Measurements from ENCODE around the gene BLOC1S3.

BLOC1S3 gene, protein sequence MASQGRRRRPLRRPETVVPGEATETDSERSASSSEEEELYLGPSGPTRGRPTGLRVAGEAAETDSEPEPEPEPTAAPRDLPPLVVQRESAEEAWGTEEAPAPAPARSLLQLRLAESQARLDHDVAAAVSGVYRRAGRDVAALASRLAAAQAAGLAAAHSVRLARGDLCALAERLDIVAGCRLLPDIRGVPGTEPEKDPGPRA

DNA sequence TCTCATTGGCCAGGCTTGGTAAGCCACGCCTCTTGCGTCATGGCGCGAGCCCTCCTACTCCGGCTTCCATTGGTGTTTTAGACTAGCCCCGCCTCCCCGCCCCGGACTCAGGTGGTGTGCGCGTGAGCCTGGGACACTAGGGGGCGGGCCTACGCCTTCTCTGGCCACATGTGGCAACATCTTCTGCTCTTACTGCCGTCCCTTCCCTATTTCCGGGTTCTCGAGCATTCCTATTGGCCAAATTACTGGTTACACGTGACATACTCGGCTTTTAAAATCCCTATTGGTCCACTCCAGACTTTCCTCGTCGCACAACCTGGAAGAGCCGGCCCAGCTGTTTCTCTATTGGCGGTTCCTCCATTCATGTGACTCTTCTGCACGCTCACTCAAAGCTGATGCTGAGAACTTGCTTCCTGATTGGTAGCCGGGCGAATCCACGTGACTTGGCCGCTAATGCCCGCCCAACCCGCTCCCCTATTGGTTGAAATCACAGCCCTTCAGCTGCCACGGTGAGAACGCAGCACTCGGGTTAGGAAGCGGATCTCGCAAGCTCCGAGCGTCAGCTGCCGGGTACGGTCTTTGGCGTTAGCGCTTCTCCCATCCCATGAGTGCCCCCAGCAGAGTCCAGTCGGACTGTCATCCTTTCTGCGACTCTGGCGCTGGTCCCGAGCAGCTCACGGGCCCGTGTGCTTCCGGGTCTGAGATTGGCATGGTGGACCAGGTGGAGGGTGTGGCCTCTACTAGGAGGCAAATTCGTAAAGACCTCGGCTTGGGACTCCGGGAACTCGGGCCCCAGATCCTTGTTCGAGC lies at the start of gene BLOC1S3:
Gene BLOC1S3 (plus strand): TSS at position 523 of the 810 bp plus-strand sequence. CDS start 513 bp downstream, outside the sequence.
- H3K36me3 ChIP-seq (ENCODE audit: control insufficient read depth in 2 of 2, insufficient read depth in 2 of 2, low read length in 2 of 2): peaks cover 0 to 8% of the 10 kb centered on the region in 2 donors
- peak within 1 kb of the TSS; percentile 91 to 94 for H3K27ac ChIP-seq (ENCODE audit: low read depth in 2 of 2, low read length in 2 of 2)
- peaks cover 8 to 22% of the 10 kb centered on the region in 2 donors for H3K4me1 ChIP-seq (ENCODE audit: control insufficient read depth in 2 of 2, insufficient read depth in 2 of 2, low read length in 2 of 2)
- H3K27me3 ChIP-seq (ENCODE audit: control insufficient read depth in 2 of 2, insufficient read depth in 2 of 2, low read length in 2 of 2): no peaks in the 10 kb centered on the region
- H3K9ac ChIP-seq (ENCODE audit: low read depth in 1 of 2, low read length in 2 of 2): peak within 1 kb of the TSS; percentile 76 to 88
- H3K4me3 ChIP-seq (ENCODE audit: low read length in 2 of 2): peak within 1 kb of the TSS; percentile 99
- no peaks in the 10 kb centered on the region for H3K9me3 ChIP-seq (ENCODE audit: control insufficient read depth in 2 of 2, low read length in 2 of 2)

DNA sequence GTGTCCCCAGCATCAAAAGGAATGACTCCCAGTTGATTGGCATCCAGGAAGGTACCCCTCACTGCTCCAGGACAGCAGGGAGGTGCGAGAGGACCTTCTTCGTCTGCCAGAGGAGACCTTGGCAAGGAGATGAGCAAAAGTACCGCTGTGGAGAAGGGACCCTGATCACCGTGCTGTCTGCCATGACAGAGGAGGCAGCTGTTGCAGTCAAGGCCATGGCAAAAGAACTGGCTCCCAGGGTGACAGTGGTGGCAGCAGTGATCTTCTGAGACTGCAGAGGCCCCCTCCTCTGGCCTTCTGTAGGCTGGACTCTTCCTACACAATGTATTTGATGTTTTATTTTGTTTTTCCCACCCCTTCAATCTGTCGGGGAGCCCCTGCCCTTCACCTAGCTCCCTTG lies 49.8 kb upstream of the BLOC1S3 start:
- Histone ChIP-seq H3K9ac (ENCODE audit: low read depth in 1 of 2, low read length in 2 of 2) (no peak overlapping the region), H3K27ac (ENCODE audit: low read depth in 2 of 2, low read length in 2 of 2) (no peak overlapping the region)

DNA sequence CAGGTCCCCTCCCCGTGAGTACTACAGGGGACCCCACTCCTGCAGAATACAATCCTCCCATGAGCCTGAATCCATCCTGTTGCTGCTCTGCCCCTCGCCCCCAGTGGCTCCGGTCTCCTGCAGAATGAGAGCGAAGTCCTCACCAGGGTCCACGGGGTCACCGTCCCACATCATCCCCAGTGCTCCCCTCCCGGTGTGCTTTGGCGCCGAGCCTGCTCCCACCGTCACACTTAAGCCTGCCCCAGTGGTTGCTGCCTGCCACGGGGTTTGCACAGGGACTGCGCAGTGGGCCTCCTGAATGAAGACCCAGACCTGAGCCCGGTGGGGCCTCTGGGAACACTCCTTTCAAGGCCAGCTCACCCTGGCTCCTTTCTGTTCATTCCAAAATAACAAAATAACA lies 48.3 kb upstream of the BLOC1S3 start:
- H3K27ac ChIP-seq (ENCODE audit: low read depth in 2 of 2, low read length in 2 of 2): no peak overlapping the region
- no peaks in the 10 kb centered on the region for H3K27me3 ChIP-seq (ENCODE audit: control insufficient read depth in 2 of 2, insufficient read depth in 2 of 2, low read length in 2 of 2)
- H3K36me3 ChIP-seq (ENCODE audit: control insufficient read depth in 2 of 2, insufficient read depth in 2 of 2, low read length in 2 of 2): peaks cover 0 to 3% of the 10 kb centered on the region in 2 donors
- H3K4me3 ChIP-seq (ENCODE audit: low read length in 2 of 2): no peak overlapping the region
- H3K9ac ChIP-seq (ENCODE audit: low read depth in 1 of 2, low read length in 2 of 2): no peak overlapping the region
- no peaks in the 10 kb centered on the region for H3K9me3 ChIP-seq (ENCODE audit: control insufficient read depth in 2 of 2, low read length in 2 of 2)
- peaks cover 5 to 6% of the 10 kb centered on the region in 2 donors for H3K4me1 ChIP-seq (ENCODE audit: control insufficient read depth in 2 of 2, insufficient read depth in 2 of 2, low read length in 2 of 2)

More for the DNA sequence above, 49.8 kb upstream of the BLOC1S3 start:
- Histone ChIP-seq H3K9me3 (ENCODE audit: control insufficient read depth in 2 of 2, low read length in 2 of 2) (no peaks in the 10 kb centered on the region), H3K36me3 (ENCODE audit: control insufficient read depth in 2 of 2, insufficient read depth in 2 of 2, low read length in 2 of 2) (peaks cover 0 to 3% of the 10 kb centered on the region in 2 donors), H3K27me3 (ENCODE audit: control insufficient read depth in 2 of 2, insufficient read depth in 2 of 2, low read length in 2 of 2) (no peaks in the 10 kb centered on the region), H3K4me3 (ENCODE audit: low read length in 2 of 2) (no peak overlapping the region), H3K4me1 (ENCODE audit: control insufficient read depth in 2 of 2, insufficient read depth in 2 of 2, low read length in 2 of 2) (peaks cover 5 to 6% of the 10 kb centered on the region in 2 donors)

DNA sequence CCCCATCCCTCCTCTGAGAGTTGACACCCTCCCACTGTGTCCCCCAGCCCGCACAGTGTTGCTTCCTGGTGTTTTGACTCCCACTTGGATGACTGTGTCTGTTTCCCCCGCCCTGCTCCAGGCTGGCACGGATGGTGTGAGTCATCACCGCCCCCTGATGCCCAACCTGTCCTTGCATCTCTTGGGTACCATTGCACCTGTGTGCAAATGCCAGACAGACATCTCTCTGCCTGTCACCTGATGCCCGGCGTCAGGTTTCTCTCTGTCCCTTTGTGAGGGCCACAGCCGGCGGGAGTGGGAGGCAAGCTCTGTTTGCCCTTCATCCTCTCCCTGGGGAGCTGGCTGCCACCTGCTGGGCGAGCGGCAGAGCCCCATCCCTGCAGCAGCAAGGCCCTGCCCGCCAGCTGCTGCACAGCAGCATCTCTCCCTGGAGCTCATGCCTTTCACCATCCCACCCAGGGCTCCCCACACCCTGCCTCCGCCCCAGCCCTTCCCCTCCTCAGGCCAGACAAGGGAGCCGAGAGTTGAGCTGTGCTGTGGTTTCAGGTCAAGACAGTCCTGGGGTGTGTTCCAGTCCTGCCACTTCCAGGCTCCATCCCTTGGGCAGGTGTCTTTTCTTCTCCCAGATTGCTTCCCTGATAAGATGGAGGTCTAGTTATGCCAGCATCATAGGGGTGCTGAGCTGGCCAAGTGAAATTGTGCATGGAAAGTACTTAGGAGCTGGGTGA lies 47.5 kb upstream of the BLOC1S3 start:
- peaks cover under 1 to 3% of the 10 kb centered on the region in 2 donors for H3K4me1 ChIP-seq (ENCODE audit: control insufficient read depth in 2 of 2, insufficient read depth in 2 of 2, low read length in 2 of 2)
- H3K9me3 ChIP-seq (ENCODE audit: control insufficient read depth in 2 of 2, low read length in 2 of 2): no peaks in the 10 kb centered on the region
- H3K36me3 ChIP-seq (ENCODE audit: control insufficient read depth in 2 of 2, insufficient read depth in 2 of 2, low read length in 2 of 2): peaks cover 0 to 3% of the 10 kb centered on the region in 2 donors
- no peak overlapping the region for H3K4me3 ChIP-seq (ENCODE audit: low read length in 2 of 2)
- no peak overlapping the region for H3K9ac ChIP-seq (ENCODE audit: low read depth in 1 of 2, low read length in 2 of 2)
- H3K27me3 ChIP-seq (ENCODE audit: control insufficient read depth in 2 of 2, insufficient read depth in 2 of 2, low read length in 2 of 2): no peaks in the 10 kb centered on the region
- H3K27ac ChIP-seq (ENCODE audit: low read depth in 2 of 2, low read length in 2 of 2): no peak overlapping the region

DNA sequence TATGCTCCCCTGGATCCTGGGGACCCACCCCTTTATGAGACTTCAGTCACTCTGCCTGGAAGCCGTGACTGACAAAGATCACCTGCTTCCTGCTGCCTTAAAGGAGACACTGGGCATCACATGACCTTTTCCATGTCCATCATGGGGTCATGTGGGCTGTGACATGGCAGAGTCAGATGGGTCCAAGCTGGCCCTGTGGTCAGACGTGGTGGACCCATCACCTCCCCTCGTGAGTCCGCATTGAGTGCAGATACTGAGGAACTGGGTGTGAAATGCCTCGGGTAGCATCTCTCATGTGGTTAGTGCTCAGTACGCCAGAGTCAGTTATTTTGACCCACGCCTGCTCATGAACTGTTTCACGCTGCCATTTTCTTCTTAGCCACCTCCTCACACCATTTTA lies 44.9 kb upstream of the BLOC1S3 start:
- no peaks in the 10 kb centered on the region for H3K27me3 ChIP-seq (ENCODE audit: control insufficient read depth in 2 of 2, insufficient read depth in 2 of 2, low read length in 2 of 2)
- no peaks in the 10 kb centered on the region for H3K9me3 ChIP-seq (ENCODE audit: control insufficient read depth in 2 of 2, low read length in 2 of 2)
- no peak overlapping the region for H3K27ac ChIP-seq (ENCODE audit: low read depth in 2 of 2, low read length in 2 of 2)
- H3K9ac ChIP-seq (ENCODE audit: low read depth in 1 of 2, low read length in 2 of 2): no peak overlapping the region
- no peak overlapping the region for H3K4me3 ChIP-seq (ENCODE audit: low read length in 2 of 2)
- peaks cover 0 to 8% of the 10 kb centered on the region in 2 donors for H3K4me1 ChIP-seq (ENCODE audit: control insufficient read depth in 2 of 2, insufficient read depth in 2 of 2, low read length in 2 of 2)
- no peaks in the 10 kb centered on the region for H3K36me3 ChIP-seq (ENCODE audit: control insufficient read depth in 2 of 2, insufficient read depth in 2 of 2, low read length in 2 of 2)

DNA sequence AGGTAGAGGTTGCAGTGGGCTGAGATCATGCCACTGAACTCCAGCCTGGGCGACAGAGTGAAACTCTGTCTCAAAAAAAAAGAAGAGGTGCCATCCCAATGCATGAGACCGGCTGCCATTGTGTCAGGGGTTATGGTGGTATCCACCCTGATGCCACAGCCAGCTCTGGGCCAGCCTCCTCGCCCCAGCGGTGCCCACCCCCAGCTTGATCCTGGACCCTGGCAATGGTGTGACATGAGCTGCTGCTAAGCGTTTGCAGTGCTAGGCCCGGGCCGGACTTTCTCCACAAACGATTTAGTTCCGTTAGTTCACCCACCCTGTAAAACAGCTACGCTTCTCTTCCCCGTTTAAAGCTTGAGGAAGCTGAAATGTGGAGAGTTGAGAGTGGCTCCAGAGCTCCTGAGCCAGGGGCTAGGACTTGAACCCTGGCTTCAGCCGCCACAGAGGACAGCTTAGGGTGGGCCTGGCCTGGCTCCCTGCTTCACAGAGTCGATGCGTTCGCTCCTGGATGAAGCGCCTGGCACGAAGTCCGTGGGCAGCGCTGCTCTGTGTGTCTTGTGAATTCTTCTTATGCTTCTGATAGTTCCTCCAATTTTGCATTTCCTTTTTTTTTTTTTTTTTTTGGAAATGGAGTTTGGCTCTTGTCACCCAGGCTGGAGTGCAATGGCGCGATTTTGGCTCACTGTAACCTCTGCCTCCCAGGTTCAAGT lies 43.3 kb upstream of the BLOC1S3 start:
- no peaks in the 10 kb centered on the region for H3K27me3 ChIP-seq (ENCODE audit: control insufficient read depth in 2 of 2, insufficient read depth in 2 of 2, low read length in 2 of 2)
- H3K4me3 ChIP-seq (ENCODE audit: low read length in 2 of 2): no peak overlapping the region
- no peaks in the 10 kb centered on the region for H3K36me3 ChIP-seq (ENCODE audit: control insufficient read depth in 2 of 2, insufficient read depth in 2 of 2, low read length in 2 of 2)
- H3K27ac ChIP-seq (ENCODE audit: low read depth in 2 of 2, low read length in 2 of 2): no peak overlapping the region
- no peaks in the 10 kb centered on the region for H3K9me3 ChIP-seq (ENCODE audit: control insufficient read depth in 2 of 2, low read length in 2 of 2)
- H3K9ac ChIP-seq (ENCODE audit: low read depth in 1 of 2, low read length in 2 of 2): no peak overlapping the region
- H3K4me1 ChIP-seq (ENCODE audit: control insufficient read depth in 2 of 2, insufficient read depth in 2 of 2, low read length in 2 of 2): peaks cover 0 to 8% of the 10 kb centered on the region in 2 donors

DNA sequence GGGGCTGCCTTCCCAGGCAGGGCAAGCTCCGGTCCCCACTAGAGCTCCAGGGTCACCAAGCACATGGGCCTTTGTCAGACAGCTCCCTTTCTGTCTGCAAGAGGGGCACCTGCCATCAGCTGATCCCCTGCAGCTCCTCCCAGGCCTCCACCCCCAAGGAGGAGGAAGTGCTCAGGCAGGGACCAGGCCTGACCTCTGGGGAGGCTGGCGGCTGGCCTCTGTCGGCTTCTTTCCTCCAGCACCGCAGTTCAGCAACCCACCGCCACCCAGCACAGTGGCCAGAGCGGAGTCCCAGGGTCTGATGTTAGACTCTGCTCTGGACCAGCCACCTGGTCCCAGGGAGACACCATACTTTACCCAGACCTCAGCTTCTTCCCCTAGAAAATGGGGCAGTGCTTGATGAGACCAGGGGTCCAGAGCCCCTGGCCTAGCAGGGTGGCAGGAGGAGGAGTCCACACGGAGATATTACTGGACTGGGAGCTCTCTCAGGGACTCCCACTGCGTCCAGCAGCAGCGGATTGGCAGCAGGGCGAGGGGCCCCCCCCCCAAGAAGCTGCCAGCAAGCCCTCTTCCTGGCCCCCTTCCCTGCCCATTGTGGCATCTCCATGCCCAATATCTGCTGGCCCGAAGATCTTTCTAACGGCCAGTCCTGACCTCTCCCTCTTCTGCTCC lies 41.9 kb upstream of the BLOC1S3 start:
- H3K27me3 ChIP-seq (ENCODE audit: control insufficient read depth in 2 of 2, insufficient read depth in 2 of 2, low read length in 2 of 2): no peaks in the 10 kb centered on the region
- peaks cover 0 to 8% of the 10 kb centered on the region in 2 donors for H3K4me1 ChIP-seq (ENCODE audit: control insufficient read depth in 2 of 2, insufficient read depth in 2 of 2, low read length in 2 of 2)
- H3K4me3 ChIP-seq (ENCODE audit: low read length in 2 of 2): no peak overlapping the region
- no peak overlapping the region for H3K9ac ChIP-seq (ENCODE audit: low read depth in 1 of 2, low read length in 2 of 2)
- H3K36me3 ChIP-seq (ENCODE audit: control insufficient read depth in 2 of 2, insufficient read depth in 2 of 2, low read length in 2 of 2): peaks cover 9% of the 10 kb centered on the region in 2 donors
- peak overlapping the region; percentile 58 to 72 for H3K27ac ChIP-seq (ENCODE audit: low read depth in 2 of 2, low read length in 2 of 2)
- H3K9me3 ChIP-seq (ENCODE audit: control insufficient read depth in 2 of 2, low read length in 2 of 2): no peaks in the 10 kb centered on the region

DNA sequence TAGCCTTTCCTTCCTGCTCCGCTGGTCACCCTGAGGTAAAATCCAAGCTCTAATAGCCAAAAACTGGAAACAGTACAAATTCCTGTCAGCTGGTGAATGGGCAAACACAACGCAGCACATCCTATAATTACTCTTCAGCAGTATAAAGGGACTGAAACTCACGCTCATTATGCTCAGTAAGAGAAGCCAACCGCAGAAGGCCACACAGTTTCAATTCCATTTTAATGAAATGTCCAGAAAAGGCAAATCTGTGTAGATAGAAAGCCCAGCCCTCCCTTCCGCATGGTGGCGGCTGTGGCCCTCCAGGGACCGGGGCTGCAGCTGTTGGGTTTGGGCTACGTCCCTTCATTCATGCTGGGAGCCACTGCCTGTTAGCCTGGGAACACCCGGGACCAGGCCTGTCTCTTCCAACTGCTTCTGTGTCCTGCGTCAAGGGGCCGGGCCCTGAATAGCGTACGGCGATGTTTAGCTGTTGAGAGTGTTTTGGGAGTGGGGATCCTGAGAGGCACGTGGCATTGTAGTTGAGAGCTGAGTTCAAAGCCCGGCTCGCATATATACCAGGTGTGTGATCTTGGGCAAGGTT lies 41.3 kb upstream of the BLOC1S3 start:
- Histone ChIP-seq H3K9ac (ENCODE audit: low read depth in 1 of 2, low read length in 2 of 2) (no peak overlapping the region), H3K27me3 (ENCODE audit: control insufficient read depth in 2 of 2, insufficient read depth in 2 of 2, low read length in 2 of 2) (no peaks in the 10 kb centered on the region), H3K4me1 (ENCODE audit: control insufficient read depth in 2 of 2, insufficient read depth in 2 of 2, low read length in 2 of 2) (peaks cover 0 to 8% of the 10 kb centered on the region in 2 donors), H3K4me3 (ENCODE audit: low read length in 2 of 2) (no peak overlapping the region), H3K27ac (ENCODE audit: low read depth in 2 of 2, low read length in 2 of 2) (peak overlapping the region; percentile 58 to 72), H3K36me3 (ENCODE audit: control insufficient read depth in 2 of 2, insufficient read depth in 2 of 2, low read length in 2 of 2) (peaks cover 14 to 15% of the 10 kb centered on the region in 2 donors), H3K9me3 (ENCODE audit: control insufficient read depth in 2 of 2, low read length in 2 of 2) (no peaks in the 10 kb centered on the region)

DNA sequence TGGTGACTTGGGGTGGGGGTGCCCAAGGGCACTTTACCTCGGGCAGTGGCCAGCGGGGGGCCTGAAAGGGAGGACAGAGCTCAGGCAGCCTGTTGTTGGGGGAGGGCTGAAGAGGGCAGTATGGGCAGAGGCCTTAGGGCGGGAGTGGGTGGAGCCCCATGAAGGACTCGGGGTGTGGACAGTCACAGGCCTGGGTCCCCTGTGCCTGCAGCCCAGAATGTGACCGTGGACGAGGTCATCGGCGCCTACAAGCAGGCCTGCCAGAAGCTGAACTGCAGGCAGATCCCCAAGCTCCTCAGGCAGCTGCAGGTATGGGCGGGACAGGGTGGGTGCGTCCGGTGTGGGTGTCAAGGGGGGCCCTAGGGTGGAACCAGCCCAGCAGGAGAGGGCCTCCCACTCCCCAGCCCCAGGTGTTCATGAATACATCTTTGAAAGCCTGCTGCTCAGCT lies 40.3 kb upstream of the BLOC1S3 start:
- peak overlapping the region in 1 of 2 donors; percentile 29 for H3K27ac ChIP-seq (ENCODE audit: low read depth in 2 of 2, low read length in 2 of 2)
- H3K9me3 ChIP-seq (ENCODE audit: control insufficient read depth in 2 of 2, low read length in 2 of 2): no peaks in the 10 kb centered on the region
- no peak overlapping the region for H3K4me3 ChIP-seq (ENCODE audit: low read length in 2 of 2)
- H3K36me3 ChIP-seq (ENCODE audit: control insufficient read depth in 2 of 2, insufficient read depth in 2 of 2, low read length in 2 of 2): peaks cover 22 to 23% of the 10 kb centered on the region in 2 donors
- no peak overlapping the region for H3K9ac ChIP-seq (ENCODE audit: low read depth in 1 of 2, low read length in 2 of 2)
- H3K27me3 ChIP-seq (ENCODE audit: control insufficient read depth in 2 of 2, insufficient read depth in 2 of 2, low read length in 2 of 2): no peaks in the 10 kb centered on the region
- H3K4me1 ChIP-seq (ENCODE audit: control insufficient read depth in 2 of 2, insufficient read depth in 2 of 2, low read length in 2 of 2): peaks cover 0 to 8% of the 10 kb centered on the region in 2 donors
